ENCODE measurements around the gene HACE1.

- TF ChIP-seq, protein P1, sequence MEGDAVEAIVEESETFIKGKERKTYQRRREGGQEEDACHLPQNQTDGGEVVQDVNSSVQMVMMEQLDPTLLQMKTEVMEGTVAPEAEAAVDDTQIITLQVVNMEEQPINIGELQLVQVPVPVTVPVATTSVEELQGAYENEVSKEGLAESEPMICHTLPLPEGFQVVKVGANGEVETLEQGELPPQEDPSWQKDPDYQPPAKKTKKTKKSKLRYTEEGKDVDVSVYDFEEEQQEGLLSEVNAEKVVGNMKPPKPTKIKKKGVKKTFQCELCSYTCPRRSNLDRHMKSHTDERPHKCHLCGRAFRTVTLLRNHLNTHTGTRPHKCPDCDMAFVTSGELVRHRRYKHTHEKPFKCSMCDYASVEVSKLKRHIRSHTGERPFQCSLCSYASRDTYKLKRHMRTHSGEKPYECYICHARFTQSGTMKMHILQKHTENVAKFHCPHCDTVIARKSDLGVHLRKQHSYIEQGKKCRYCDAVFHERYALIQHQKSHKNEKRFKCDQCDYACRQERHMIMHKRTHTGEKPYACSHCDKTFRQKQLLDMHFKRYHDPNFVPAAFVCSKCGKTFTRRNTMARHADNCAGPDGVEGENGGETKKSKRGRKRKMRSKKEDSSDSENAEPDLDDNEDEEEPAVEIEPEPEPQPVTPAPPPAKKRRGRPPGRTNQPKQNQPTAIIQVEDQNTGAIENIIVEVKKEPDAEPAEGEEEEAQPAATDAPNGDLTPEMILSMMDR (IDR thresholded peaks at IDR 0.05) = no peak
- no peak for TF ChIP-seq ZFX (IDR thresholded peaks at IDR 0.05; ENCODE audit: borderline replicate concordance)
Measured at GRCh38 chr6:104711371-104711770, 148.3 kb downstream of the HACE1 start.

All from 22Rv1 (cell line).